Measurements from ENCODE around the gene DCP1B. TPM values are rescaled to one million over a fixed set of nuclear protein-coding genes. Genes with fewer than 3 reads are reported as not detected.

Gene DCP1B
- polyA plus RNA-seq, 4 donors: 25.8 to 33.4 (median 29.5) TPM

- no peak for DNase-seq (ENCODE audit: low read depth in 4 of 4, low spot score in 3 of 4)
These were observed 79.1 kb downstream of the DCP1B start for GRCh38 chr12:1924996-1925683.

- DNase-seq (ENCODE audit: low read depth in 4 of 4, low spot score in 3 of 4): no peak
These were observed 81.3 kb downstream of the DCP1B start for GRCh38 chr12:1922985-1923384.

GRCh38 chr12:1922075-1922709 is 82.1 kb downstream of the DCP1B start:
- no peak for DNase-seq (ENCODE audit: low read depth in 4 of 4, low spot score in 3 of 4)

GRCh38 chr12:1920971-1921370 is 83.3 kb downstream of the DCP1B start:
- no peak for DNase-seq (ENCODE audit: low read depth in 4 of 4, low spot score in 3 of 4)

GRCh38 chr12:1920436-1920835 is 83.8 kb downstream of the DCP1B start:
- no peak for DNase-seq (ENCODE audit: low read depth in 4 of 4, low spot score in 3 of 4)

GRCh38 chr12:1919763-1920162 is 84.5 kb downstream of the DCP1B start:
- DNase-seq (ENCODE audit: low read depth in 4 of 4, low spot score in 3 of 4): no peak

- no peak for DNase-seq (ENCODE audit: low read depth in 4 of 4, low spot score in 3 of 4)
These were observed 85.0 kb downstream of the DCP1B start for GRCh38 chr12:1919284-1919683.

GRCh38 chr12:1918884-1919236 is 85.4 kb downstream of the DCP1B start:
- DNase-seq (ENCODE audit: low read depth in 4 of 4, low spot score in 3 of 4): no peak

GRCh38 chr12:1918081-1918883 is 86.0 kb downstream of the DCP1B start, which contains the start of gene CACNA2D4:
CACNA2D4 (minus strand) TSS chr12:1918652; CDS start chr12:1918473, 179 bp downstream.
- no peak for DNase-seq (ENCODE audit: low read depth in 4 of 4, low spot score in 3 of 4)

- no peak for DNase-seq (ENCODE audit: low read depth in 4 of 4, low spot score in 3 of 4)
These were observed 86.8 kb downstream of the DCP1B start for GRCh38 chr12:1917172-1918070.

- no peak for DNase-seq (ENCODE audit: low read depth in 4 of 4, low spot score in 3 of 4)
These were observed 87.7 kb downstream of the DCP1B start for GRCh38 chr12:1916371-1917171.

GRCh38 chr12:1915082-1915968 is 88.9 kb downstream of the DCP1B start:
- no peak for DNase-seq (ENCODE audit: low read depth in 4 of 4, low spot score in 3 of 4)

- DNase-seq (ENCODE audit: low read depth in 4 of 4, low spot score in 3 of 4): no peak
These were observed 89.9 kb downstream of the DCP1B start for GRCh38 chr12:1914114-1914911.

- DNase-seq (ENCODE audit: low read depth in 4 of 4, low spot score in 3 of 4): no peak
These were observed 90.7 kb downstream of the DCP1B start for GRCh38 chr12:1913377-1914113.

GRCh38 chr12:1912580-1913376 is 91.5 kb downstream of the DCP1B start:
- no peak for DNase-seq (ENCODE audit: low read depth in 4 of 4, low spot score in 3 of 4)
